Suppressor macrophage treated with lipopolysaccharide for 4 hours (primary cell): Measurements from ENCODE around the gene P3H4.
"Not testable (repeated sequence)": the region's sequence is repeated elsewhere in the genome, so short reads cannot be mapped to it uniquely, and the experiment has no call there.

ENCODE experiments used
- DNase-seq: peaks from one replicate; pipeline ENCODE4 v3.0.0-alpha.2; 2020

The P3H4 gene, protein sequence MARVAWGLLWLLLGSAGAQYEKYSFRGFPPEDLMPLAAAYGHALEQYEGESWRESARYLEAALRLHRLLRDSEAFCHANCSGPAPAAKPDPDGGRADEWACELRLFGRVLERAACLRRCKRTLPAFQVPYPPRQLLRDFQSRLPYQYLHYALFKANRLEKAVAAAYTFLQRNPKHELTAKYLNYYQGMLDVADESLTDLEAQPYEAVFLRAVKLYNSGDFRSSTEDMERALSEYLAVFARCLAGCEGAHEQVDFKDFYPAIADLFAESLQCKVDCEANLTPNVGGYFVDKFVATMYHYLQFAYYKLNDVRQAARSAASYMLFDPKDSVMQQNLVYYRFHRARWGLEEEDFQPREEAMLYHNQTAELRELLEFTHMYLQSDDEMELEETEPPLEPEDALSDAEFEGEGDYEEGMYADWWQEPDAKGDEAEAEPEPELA

DNA sequence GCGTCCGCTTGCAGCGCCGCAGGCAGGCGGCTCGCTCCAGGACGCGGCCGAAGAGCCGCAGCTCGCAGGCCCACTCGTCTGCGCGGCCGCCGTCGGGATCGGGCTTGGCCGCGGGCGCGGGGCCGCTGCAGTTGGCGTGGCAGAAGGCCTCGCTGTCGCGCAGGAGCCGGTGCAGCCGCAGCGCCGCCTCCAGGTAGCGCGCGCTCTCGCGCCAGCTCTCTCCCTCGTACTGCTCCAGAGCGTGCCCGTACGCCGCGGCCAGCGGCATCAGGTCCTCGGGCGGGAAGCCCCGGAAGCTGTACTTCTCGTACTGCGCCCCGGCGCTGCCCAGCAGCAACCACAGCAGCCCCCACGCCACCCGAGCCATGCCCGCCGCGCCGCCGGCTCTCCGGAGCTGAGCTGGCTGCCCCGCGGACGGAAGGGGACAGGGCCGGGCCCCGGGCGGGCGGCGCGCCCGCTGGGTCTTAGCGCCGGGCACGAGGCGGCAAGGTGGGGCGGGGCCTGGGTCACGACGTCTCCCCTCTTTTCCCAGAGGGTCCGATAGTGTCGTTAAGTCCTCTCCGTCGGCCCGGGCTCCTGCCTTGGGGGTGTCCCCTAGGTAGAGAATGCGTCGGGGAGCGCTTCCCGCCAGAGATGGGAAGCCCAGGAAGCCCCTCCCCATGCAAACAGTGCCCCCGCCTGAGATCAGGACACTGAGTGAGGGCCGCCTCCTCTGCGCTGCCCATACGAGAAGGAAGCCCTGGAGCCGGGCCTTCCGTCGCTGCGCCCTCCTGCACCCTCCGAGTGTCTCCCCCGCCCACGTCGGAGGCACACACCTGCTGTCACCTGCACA lies at the start of gene P3H4:
Gene P3H4, minus strand, starts transcription at position 401 of the 832 bp plus-strand sequence. Its CDS starts 34 bp downstream, at position 367.
- peak; percentile 64 for DNase-seq

DNA sequence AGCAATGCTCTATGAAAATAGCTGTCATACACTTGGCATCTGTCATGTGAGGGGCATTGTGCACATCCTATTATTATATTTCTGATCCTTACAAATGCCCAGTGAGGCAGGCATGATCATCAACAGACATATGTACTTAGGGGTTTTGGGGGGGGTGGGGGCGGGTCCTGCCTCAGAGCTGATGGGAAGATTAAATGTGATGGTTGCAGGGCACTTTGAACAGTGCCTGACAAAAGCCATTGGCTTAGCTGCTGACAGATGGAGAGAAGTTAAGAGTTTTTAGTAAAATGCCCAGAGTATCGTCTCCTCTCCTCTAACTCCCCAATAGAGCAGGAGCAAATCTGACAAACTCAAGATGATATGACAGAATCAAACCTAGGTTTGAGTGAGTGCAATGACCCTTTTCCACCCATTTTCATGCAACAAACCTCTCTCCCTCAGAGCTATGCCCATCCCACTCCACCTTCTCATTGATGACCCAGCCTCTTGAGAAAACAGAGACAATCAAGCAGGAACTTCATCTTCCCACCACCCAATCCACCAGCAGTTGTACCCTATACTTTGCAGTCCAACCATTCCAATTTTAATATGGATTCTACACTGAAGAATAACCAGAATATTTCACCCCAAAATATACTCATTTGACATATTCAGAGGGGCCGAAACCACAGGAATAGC lies 48.6 kb upstream of the P3H4 start:
- DNase-seq = no peak

DNA sequence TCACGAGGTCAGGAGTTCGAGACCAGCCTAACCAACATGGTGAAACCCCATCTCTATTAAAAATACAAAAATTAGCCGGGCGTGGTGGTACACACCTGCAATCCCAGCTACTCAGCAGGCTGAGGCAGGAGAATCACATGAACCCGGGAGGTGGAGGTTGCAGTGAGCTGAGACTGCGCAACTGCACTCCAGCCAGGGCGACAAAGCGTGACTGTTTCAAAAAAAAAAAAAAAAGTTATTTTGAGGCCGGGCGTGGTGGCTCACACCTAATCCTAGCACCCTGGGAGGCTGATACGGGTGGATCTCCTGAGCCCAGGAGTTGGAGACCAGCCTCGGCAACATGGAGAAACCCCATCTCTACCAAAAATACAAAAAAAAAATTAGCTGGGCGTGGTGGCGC lies 39.6 kb upstream of the P3H4 start:
- not testable (repeated sequence) for DNase-seq

DNA sequence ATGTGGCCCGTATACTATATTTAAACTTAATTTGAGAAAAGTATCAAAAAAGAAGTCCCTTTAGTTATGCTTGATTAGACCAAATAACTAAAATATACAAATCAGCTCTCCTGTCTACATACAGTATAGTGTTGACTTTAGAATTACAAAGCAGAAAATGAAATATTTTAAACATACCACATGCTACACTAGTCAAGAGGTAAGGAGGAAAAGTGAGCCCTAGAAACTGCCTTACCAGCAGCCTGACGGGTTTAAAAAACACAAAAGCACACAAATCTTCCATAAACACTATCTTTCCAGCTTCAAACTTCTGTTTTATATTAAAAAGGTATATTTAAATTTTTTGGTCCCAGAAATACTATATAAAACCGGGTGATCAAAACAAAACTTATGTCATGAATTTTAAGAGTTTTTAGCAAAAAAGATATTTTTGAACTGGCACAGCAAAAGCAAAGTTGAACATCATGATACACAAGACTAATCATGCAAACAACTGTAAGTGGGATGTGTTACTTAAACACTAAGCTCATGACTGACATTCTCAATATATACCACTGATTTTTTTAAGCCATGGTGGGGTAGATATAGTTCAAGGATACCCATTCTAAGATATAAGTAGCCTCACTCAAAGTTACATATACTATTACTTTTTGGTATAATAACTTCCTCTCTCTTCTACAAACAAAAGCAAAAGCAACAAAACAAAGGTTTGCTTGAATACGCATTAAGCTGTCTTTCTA lies 37.7 kb upstream of the P3H4 start:
- no peak for DNase-seq

DNA sequence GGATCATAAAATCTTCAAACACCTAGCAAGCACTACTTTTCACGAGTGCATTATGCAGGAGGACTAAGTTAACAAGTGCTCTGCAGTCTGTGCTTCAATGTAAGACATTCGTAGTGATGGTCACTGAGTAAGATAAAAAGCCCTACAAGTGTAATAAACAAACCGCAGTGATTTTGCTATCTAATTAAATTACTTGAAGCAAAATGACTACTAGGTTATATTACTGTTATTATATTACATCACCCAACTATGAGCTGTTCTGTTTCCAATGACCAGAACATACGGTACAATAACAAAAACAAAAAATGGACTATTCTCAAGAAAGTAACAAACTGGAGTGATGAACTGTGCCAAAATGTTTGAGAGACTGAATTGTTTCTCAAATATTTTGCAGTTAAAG lies 37.0 kb upstream of the P3H4 start:
- no peak for DNase-seq

GRCh38 chr17:41844971-41845370 lies 33.2 kb upstream of the P3H4 start:
- no peak for DNase-seq

GRCh38 chr17:41840781-41841180 lies 29.0 kb upstream of the P3H4 start:
- DNase-seq = not testable (repeated sequence)

GRCh38 chr17:41839448-41839847 lies 27.7 kb upstream of the P3H4 start:
- DNase-seq = not testable (repeated sequence)

- no peak for DNase-seq
Observed at GRCh38 chr17:41837761-41838538, 26.2 kb upstream of the P3H4 start, which contains the start of gene KLHL10. Gene KLHL10 (plus strand): TSS chr17:41837825. CDS start chr17:41837933, 108 bp downstream.

DNA sequence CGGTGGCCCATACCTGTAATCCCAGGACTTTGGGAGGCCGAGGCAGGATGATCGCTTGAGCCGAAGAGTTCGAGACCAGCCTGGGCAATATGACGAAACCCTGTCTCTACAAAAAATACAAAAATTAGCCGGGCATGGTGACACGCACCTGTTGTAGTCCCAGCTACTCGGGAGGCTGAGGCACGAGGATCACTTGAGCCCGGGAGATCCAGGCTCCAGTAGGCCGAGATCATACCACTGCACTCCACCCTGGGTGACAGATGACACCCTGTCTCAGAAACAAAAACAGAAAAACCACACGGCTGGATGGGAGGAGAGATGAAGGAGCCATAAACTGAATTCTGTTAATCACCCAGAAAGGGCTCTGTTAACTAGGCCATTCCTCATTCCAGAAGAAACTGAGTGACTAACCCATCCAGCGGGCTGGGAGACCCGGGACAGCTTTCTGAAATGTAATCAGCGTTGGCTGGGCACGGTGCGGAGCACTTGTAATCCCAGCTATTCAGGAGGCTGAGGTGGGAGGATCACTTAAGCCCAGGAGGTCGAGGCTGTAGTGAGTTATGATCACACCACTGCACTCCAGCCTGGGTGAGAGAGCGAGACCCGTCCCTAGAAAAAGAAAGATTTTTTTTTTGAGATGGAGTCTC lies 24.9 kb upstream of the P3H4 start:
- no peak for DNase-seq

- peak; percentile 36 for DNase-seq
Observed at GRCh38 chr17:41835800-41836549, 24.2 kb upstream of the P3H4 start, which contains the start of gene NT5C3B. Gene NT5C3B (minus strand): TSS chr17:41836232. CDS start chr17:41836193, 39 bp downstream.

- peak; percentile 24 for DNase-seq
Observed at GRCh38 chr17:41835214-41835799, 23.6 kb upstream of the P3H4 start.

GRCh38 chr17:41829961-41830360 lies 18.2 kb upstream of the P3H4 start:
- DNase-seq = not testable (repeated sequence)

GRCh38 chr17:41825175-41825845 lies 13.6 kb upstream of the P3H4 start:
- DNase-seq = no peak

- no peak for DNase-seq
Observed at GRCh38 chr17:41824086-41824485, 12.3 kb upstream of the P3H4 start.

DNA sequence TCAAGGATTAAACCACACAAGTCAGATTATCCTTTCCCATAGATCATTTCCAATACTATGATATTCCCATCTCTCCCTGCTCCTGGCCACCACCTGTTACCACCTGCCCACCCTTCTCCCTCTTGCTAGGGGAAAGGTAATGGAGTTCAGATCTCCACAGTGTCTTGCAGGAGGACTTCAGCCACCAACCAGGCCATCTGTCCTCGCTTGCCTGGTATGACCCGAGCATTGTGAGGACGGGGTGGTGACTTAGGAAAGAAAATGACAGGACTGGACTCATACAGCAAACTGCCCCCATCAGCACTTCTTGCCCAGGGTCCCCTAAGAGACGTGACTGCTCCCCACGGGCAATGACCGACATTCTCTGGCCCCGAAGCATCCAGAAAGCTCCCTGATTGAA lies 11.8 kb upstream of the P3H4 start:
- no peak for DNase-seq

DNA sequence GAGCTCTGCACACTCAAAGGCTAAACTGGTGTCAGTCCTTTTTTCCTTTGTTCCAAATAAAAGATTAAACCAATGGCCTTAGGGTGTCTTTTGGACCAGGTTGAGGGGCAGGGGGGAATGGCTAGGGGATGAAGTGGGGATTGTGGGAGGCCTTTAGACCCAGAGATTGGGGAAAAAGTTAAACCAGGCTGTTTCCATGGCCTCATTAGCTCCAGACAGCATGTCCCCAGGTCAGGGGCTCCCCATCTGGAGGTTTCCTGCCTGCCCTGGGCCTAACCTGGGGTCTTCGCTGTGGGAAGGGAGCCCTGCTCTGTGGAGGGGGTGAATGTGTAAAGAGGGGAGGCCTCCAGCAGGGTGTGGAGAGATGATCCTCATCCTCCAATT lies 11.4 kb upstream of the P3H4 start:
- no peak for DNase-seq

DNA sequence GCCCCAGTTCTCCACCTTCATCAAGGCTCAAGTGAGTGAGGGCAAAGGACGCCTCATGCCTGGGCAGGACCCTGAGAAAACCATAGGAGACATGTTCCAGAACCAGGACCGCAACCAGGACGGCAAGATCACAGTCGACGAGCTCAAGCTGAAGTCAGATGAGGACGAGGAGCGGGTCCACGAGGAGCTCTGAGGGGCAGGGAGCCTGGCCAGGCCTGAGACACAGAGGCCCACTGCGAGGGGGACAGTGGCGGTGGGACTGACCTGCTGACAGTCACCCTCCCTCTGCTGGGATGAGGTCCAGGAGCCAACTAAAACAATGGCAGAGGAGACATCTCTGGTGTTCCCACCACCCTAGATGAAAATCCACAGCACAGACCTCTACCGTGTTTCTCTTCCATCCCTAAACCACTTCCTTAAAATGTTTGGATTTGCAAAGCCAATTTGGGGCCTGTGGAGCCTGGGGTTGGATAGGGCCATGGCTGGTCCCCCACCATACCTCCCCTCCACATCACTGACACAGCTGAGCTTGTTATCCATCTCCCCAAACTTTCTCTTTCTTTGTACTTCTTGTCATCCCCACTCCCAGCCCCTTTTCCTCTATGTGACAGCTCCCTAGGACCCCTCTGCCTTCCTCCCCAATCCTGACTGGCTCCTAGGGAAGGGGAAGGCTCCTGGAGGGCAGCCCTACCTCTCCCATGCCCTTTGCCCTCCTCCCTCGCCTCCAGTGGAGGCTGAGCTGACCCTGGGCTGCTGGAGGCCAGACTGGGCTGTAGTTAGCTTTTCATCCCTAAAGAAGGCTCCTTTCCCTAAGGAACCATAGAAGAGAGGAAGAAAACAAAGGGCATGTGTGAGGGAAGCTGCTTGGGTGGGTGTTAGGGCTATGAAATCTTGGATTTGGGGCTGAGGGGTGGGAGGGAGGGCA lies 10.7 kb upstream of the P3H4 start:
- DNase-seq = no peak
